Glutamatergic neuron (in vitro differentiated cells): ENCODE data around the gene DEPP1. TPM values are rescaled to one million over a fixed set of nuclear protein-coding genes. Genes with fewer than 3 reads are reported as not detected.

Experiments
- DNase-seq: peaks from one replicate; pipeline ENCODE4 v3.0.0; 2022
- H3K27ac Mint-ChIP-seq: one replicate; pipeline ENCODE4 v1.8.0; 2020; ENCODE audit warnings: mild to moderate bottlenecking, mixed read lengths, inconsistent platforms; ENCODE audit not compliant: unreplicated experiment
- H3K27me3 Mint-ChIP-seq: one replicate; pipeline ENCODE4 v1.8.0; 2020; ENCODE audit warnings: mild to moderate bottlenecking, moderate library complexity, mixed read lengths, inconsistent platforms; ENCODE audit not compliant: unreplicated experiment
- H3K36me3 Mint-ChIP-seq: one replicate; pipeline ENCODE4 v1.8.0; 2020; ENCODE audit warnings: mild to moderate bottlenecking, mixed read lengths, inconsistent platforms; ENCODE audit not compliant: unreplicated experiment
- H3K4me1 Mint-ChIP-seq: one replicate; pipeline ENCODE4 v1.8.0; 2020; ENCODE audit warnings: mild to moderate bottlenecking, low read depth, mixed read lengths, inconsistent platforms; ENCODE audit not compliant: unreplicated experiment
- H3K4me3 Mint-ChIP-seq: one replicate; pipeline ENCODE4 v1.8.0; 2020; ENCODE audit warnings: mild to moderate bottlenecking, mixed read lengths, inconsistent platforms; ENCODE audit not compliant: unreplicated experiment
- H3K9me3 Mint-ChIP-seq: one replicate; pipeline ENCODE4 v1.8.0; 2020; ENCODE audit warnings: mild to moderate bottlenecking, moderate library complexity, mixed read lengths, inconsistent platforms; ENCODE audit not compliant: unreplicated experiment
- CTCF ChIP-seq: fragments of 200-600 bp; sonication (generic); IDR thresholded peaks from one replicate; pipeline ENCODE4 v1.5.0; 2021; ENCODE audit not compliant: partially characterized antibody, unreplicated experiment
- total RNA-seq: library from RNA; stranded (reverse); fragmentation: NEBNext Ultra II Directional; extraction: Animal tissue kit (Norgen Biotek cat#: 25700); gene quantifications from one replicate; pipeline ENCODE4 v1.2.1, GENCODE V29; 2021; ENCODE audit not compliant: unreplicated experiment

DEPP1 gene
- total RNA-seq, 1 donor from 2014 or later, result 13.6 TPM

DNA sequence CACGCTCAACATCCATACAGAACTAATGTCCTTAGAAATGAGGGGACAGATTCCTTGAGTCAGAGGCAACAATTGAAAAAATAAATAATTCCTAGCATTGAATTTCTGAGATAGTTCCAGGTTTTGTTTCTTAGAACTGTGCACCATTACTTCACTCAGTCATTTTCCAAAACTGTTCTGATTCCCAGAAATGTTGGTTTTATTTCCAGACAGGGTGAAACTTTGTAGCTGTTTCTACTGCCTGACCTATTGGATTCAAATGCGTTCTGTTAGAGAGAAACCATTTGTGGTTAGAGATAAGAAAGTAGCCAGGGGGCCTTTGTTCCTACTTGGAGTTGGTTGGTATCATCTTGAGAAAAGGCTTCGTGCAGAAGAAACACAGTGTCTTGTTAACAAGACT, 8.1 kb upstream of the DEPP1 start:
- TF ChIP-seq CTCF, result no peak
- H3K27me3 Mint-ChIP-seq, result peaks cover 10% of the 10 kb centered on the region
- DNase-seq, result no peak
- H3K27ac Mint-ChIP-seq, result no peak overlapping the region
- no peak overlapping the region for H3K4me3 Mint-ChIP-seq
- peaks cover 27% of the 10 kb centered on the region for H3K4me1 Mint-ChIP-seq
- H3K36me3 Mint-ChIP-seq, result peaks cover 15% of the 10 kb centered on the region
- H3K9me3 Mint-ChIP-seq, result peaks cover 5% of the 10 kb centered on the region

GRCh38 chr10:44986179-44986578, 7.6 kb upstream of the DEPP1 start:
- Mint-ChIP-seq H3K27ac (no peak overlapping the region), H3K4me3 (no peak overlapping the region), H3K9me3 (peaks cover 6% of the 10 kb centered on the region), H3K4me1 (peaks cover 31% of the 10 kb centered on the region), H3K36me3 (peaks cover 13% of the 10 kb centered on the region), H3K27me3 (peaks cover 10% of the 10 kb centered on the region)
- DNase-seq, result no peak
- no peak for TF ChIP-seq CTCF

GRCh38 chr10:44985175-44985681, 6.6 kb upstream of the DEPP1 start:
- no peak for TF ChIP-seq CTCF
- H3K9me3 Mint-ChIP-seq, result peaks cover 8% of the 10 kb centered on the region
- no peak for DNase-seq
- H3K4me3 Mint-ChIP-seq, result no peak overlapping the region
- no peak overlapping the region for H3K27ac Mint-ChIP-seq
- H3K4me1 Mint-ChIP-seq, result peaks cover 37% of the 10 kb centered on the region
- peaks cover 13% of the 10 kb centered on the region for H3K36me3 Mint-ChIP-seq
- H3K27me3 Mint-ChIP-seq, result peaks cover 15% of the 10 kb centered on the region

- H3K27ac Mint-ChIP-seq, result no peak overlapping the region
- no peak overlapping the region for H3K4me3 Mint-ChIP-seq
- DNase-seq, result no peak
- peaks cover 37% of the 10 kb centered on the region for H3K4me1 Mint-ChIP-seq
- peaks cover 11% of the 10 kb centered on the region for H3K36me3 Mint-ChIP-seq
- TF ChIP-seq CTCF, result no peak
- peaks cover 8% of the 10 kb centered on the region for H3K9me3 Mint-ChIP-seq
- H3K27me3 Mint-ChIP-seq, result peaks cover 15% of the 10 kb centered on the region
These were observed 6.1 kb upstream of the DEPP1 start for GRCh38 chr10:44984671-44985101.

DNA sequence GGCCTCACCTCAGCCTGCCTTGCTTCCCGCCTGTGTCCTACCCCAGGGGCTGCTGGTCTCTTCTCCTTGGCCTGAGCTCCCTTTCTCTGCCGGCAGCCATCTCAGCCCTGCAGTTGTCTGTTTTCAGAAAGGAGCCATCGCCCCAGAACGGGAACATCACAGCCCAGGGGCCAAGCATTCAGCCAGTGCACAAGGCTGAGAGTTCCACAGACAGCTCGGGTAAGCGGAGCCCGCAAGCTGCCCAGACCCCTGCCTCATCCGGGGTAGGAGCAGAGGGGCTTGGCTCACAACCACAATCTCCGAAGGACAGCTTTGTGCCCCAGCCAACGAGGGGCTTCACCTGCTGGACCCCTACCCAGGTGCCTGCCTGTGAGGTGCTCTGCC, 5.3 kb upstream of the DEPP1 start:
- no peak overlapping the region for H3K27ac Mint-ChIP-seq

More for the DNA sequence above, 5.3 kb upstream of the DEPP1 start:
- Mint-ChIP-seq H3K4me3 (no peak overlapping the region), H3K9me3 (peaks cover 12% of the 10 kb centered on the region), H3K36me3 (peaks cover 5% of the 10 kb centered on the region), H3K27me3 (peaks cover 15% of the 10 kb centered on the region), H3K4me1 (peaks cover 36% of the 10 kb centered on the region)
- DNase-seq, result no peak
- TF ChIP-seq CTCF, result no peak
